Activated T-helper 1 cell treated with anti-CD3 and anti-CD28 coated beads, Interleukin-12 subunit alpha, Interleukin-12 subunit beta, Interleukin-2, Interleukin-4 antibody, amounts not matched to agents 30 ng/mL and 10 ng/mL and 1 ng/mL, durations not matched to agents 14 hours and 24 hours and 36 hours (primary cell): ENCODE results near the gene ETV5. TPM values are rescaled to one million over a fixed set of nuclear protein-coding genes. Genes with fewer than 3 reads are reported as not detected.

Source experiments
- DNase-seq: peaks from one replicate; pipeline ENCODE4 v3.0.0; 2021; ENCODE audit warnings: low spot score
- H3K27ac Mint-ChIP-seq: one replicate; pipeline ENCODE4 v1.8.0; 2021; ENCODE audit warnings: mild to moderate bottlenecking, mixed read lengths
- H3K27me3 Mint-ChIP-seq: one replicate; pipeline ENCODE4 v1.8.0; 2022; ENCODE audit warnings: mild to moderate bottlenecking, moderate library complexity, mixed read lengths; ENCODE audit not compliant: insufficient read depth
- H3K36me3 Mint-ChIP-seq: one replicate; pipeline ENCODE4 v1.8.0; 2021; ENCODE audit warnings: low read depth, mixed read lengths
- H3K4me1 Mint-ChIP-seq: one replicate; pipeline ENCODE4 v1.8.0; 2021; ENCODE audit warnings: low read depth, mixed read lengths
- H3K4me3 Mint-ChIP-seq: one replicate; pipeline ENCODE4 v1.8.0; 2021; ENCODE audit warnings: mild to moderate bottlenecking, moderate library complexity, mixed read lengths
- H3K9me3 Mint-ChIP-seq: one replicate; pipeline ENCODE4 v1.8.0; 2021; ENCODE audit warnings: mixed read lengths
- intact Hi-C: fragments of 100-400 bp; cut with micrococcal nuclease; formaldehyde crosslinking; loops from one replicate; pipeline ENCODE4 v1.15.1; 2024
- total RNA-seq: library from RNA; stranded (reverse); gene quantifications from 2 replicates; pipeline ENCODE4 v1.2.3, GENCODE V29; 2022

ETV5 gene
- total RNA-seq, 1 donor from 2014 or later: 3.3 TPM

DNA sequence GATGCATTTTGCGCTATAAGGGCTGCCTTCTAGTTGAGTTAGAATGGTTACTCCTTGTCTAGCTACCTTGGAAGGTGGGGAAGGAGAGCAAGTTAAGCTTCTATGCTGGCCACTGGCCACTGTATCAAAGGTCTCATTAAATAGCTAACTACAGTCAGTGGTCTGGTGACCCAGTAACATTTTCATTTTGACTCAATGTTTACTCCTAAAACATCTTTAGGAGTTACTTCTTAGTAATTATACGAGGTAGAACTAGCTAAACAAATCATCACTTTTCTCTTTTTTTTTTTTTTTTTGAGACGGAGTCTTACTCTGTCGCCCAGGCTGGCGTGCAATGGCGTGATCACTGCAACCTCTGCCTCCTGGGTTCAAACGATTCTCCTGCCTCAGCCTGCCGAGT is 26.7 kb downstream of the ETV5 start:
- DNase-seq: no peak
- Mint-ChIP-seq H3K27me3 (peaks cover 13% of the 10 kb centered on the region), H3K27ac (no peak overlapping the region)

GRCh38 chr3:186081678-186082077 is 27.2 kb downstream of the ETV5 start:
- DNase-seq: no peak
- H3K36me3 Mint-ChIP-seq: no peaks in the 10 kb centered on the region
- H3K4me1 Mint-ChIP-seq: no peaks in the 10 kb centered on the region
- H3K27ac Mint-ChIP-seq: no peak overlapping the region
- H3K4me3 Mint-ChIP-seq: no peak overlapping the region
- peaks cover 13% of the 10 kb centered on the region for H3K27me3 Mint-ChIP-seq
- intact Hi-C loops: no loop called here
- H3K9me3 Mint-ChIP-seq: no peaks in the 10 kb centered on the region

More for the DNA sequence above, 26.7 kb downstream of the ETV5 start:
- no peaks in the 10 kb centered on the region for H3K9me3 Mint-ChIP-seq
- H3K36me3 Mint-ChIP-seq: no peaks in the 10 kb centered on the region
- intact Hi-C loops: no loop called here
- no peaks in the 10 kb centered on the region for H3K4me1 Mint-ChIP-seq
- no peak overlapping the region for H3K4me3 Mint-ChIP-seq

DNA sequence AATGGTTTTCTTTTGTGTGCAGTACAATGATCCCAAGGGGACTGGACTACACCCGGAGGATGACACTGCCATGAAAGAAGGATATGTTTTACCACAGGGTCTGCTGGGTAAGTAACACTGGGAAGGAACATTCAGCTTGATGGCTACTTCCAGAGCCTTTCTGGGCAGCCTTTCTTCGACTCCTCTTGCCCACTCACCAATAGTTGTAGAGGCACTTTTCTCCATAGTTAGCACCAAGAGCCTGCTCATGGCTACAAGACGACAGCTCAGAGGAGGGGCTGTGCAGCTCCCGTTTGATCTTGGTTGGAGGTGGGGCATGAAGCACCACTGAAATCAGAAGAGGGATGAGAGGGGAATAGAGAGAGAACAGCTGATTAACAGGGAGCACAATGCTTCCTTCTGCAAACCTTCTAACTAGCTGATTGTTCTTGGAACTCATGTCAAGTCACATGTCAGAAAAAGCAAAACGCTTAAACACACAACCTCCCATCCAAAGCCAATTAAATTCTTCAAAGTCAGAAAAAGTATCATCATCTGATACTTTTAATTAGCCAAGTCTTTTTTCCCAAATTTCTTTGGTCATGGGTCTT is 27.9 kb downstream of the ETV5 start:
- H3K4me3 Mint-ChIP-seq: no peak overlapping the region
- intact Hi-C loops: no loop called here
- H3K36me3 Mint-ChIP-seq: no peaks in the 10 kb centered on the region
- DNase-seq: no peak
- H3K27ac Mint-ChIP-seq: no peak overlapping the region
- H3K27me3 Mint-ChIP-seq: peaks cover 9% of the 10 kb centered on the region
- no peaks in the 10 kb centered on the region for H3K4me1 Mint-ChIP-seq
- no peaks in the 10 kb centered on the region for H3K9me3 Mint-ChIP-seq

GRCh38 chr3:186079925-186080324 is 29.0 kb downstream of the ETV5 start:
- intact Hi-C loops: no loop called here
- H3K9me3 Mint-ChIP-seq: no peaks in the 10 kb centered on the region
- H3K27ac Mint-ChIP-seq: no peak overlapping the region
- no peaks in the 10 kb centered on the region for H3K4me1 Mint-ChIP-seq
- H3K36me3 Mint-ChIP-seq: no peaks in the 10 kb centered on the region
- no peak overlapping the region for H3K4me3 Mint-ChIP-seq
- peaks cover 13% of the 10 kb centered on the region for H3K27me3 Mint-ChIP-seq
- DNase-seq: no peak

DNA sequence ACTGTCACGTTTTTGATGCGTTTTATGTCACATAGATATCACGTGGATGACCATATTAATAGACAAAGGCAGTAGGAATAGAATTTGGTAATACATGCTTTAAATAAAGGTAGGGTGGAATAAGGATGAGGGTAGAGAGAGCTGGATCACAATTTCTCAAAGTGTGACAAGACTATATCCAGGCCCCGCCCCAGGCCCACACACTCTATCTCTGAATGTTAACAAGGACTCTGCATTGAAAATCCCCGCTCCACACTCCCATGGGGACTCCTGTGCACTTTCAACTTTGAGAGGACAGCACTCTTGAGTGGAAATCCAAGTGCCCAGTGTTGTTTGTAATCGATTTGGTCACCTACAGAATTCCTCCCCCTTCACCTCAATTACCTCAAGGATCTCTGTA is 31.4 kb downstream of the ETV5 start:
- Mint-ChIP-seq H3K36me3 (no peaks in the 10 kb centered on the region), H3K4me1 (no peaks in the 10 kb centered on the region), H3K9me3 (peaks cover 3% of the 10 kb centered on the region), H3K27me3 (peaks cover 14% of the 10 kb centered on the region), H3K27ac (no peak overlapping the region), H3K4me3 (no peak overlapping the region)
- intact Hi-C loops: no loop called here
- DNase-seq: no peak

DNA sequence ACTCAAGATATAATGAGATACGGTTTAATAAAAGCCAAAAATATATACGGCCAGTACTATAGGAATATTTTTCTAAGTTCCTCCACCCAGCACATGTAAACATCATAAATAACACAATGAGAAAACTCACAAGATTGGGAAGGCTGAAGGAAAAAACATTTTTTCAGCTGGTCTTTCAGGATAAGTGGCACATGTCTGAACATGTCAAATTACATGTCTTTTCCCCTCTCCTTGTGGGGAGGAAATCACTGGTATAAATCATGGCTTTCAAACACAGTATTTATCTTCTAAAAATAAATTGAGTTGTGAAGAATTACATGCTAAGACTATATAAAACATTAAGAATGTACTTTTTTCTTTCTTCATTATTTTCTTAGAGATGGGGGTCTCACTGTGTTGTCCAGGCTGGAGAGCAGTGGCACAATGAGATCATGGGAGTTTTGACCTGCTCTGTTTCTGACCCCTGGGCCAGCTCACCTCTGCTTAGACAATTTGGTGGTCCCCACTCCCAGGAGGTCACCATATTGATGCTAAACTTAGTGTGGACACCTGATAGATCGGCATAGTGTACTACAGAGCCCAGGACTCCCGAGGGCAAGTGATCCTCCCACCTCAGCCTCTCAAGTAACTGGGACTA is 32.8 kb downstream of the ETV5 start:
- DNase-seq: no peak
- Mint-ChIP-seq H3K4me3 (no peak overlapping the region), H3K36me3 (no peaks in the 10 kb centered on the region), H3K27me3 (peaks cover 16% of the 10 kb centered on the region), H3K9me3 (peaks cover 3% of the 10 kb centered on the region), H3K27ac (no peak overlapping the region), H3K4me1 (peaks cover 4% of the 10 kb centered on the region)
- intact Hi-C loops: no loop called here

DNA sequence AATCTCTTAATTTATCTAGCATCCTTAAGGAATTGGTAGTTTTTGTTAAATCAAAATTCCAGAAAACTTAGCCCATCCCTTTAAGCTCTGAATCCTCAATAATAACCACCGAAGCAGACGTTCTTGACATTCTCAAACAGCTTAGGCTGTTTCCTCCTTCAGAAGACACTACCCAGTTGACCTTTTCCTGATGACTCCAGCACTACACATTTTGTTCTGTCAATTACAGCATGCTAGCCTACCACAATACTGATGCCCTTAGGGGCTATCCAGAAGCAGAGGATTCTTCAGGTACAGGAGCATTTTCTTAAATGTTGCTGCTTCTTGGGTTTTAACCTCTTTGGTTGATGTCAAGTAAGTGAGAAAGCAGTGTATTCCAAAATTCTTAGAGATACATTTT is 33.4 kb downstream of the ETV5 start:
- no peak for DNase-seq
- Mint-ChIP-seq H3K36me3 (no peaks in the 10 kb centered on the region), H3K4me1 (peaks cover 10% of the 10 kb centered on the region), H3K27ac (no peak overlapping the region), H3K27me3 (peaks cover 15% of the 10 kb centered on the region), H3K9me3 (peaks cover 3% of the 10 kb centered on the region), H3K4me3 (no peak overlapping the region)
- intact Hi-C loops: no loop called here

DNA sequence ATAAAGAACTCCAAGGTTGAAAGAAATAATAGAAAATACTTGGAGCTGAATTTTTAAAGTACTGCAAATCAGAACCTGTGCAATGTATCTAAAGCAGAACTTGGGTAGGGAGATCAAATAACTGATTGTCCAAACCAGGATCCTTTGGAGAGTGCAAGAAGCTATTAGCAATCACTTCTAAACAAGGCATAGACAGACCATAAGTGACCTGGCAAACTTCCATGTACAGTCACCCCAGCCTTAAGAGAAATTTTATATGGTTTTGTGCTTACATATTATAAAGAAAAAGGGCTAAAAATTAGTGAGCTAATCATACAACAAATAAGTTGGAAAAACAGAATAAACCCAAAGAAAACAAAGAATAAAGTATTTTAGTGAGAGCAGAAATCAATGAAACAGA is 35.2 kb downstream of the ETV5 start:
- no peak overlapping the region for H3K27ac Mint-ChIP-seq
- H3K4me3 Mint-ChIP-seq: no peak overlapping the region
- peaks cover 3% of the 10 kb centered on the region for H3K9me3 Mint-ChIP-seq
- H3K4me1 Mint-ChIP-seq: peaks cover 15% of the 10 kb centered on the region
- intact Hi-C loops: no loop called here
- H3K27me3 Mint-ChIP-seq: peaks cover 13% of the 10 kb centered on the region
- DNase-seq: no peak
- H3K36me3 Mint-ChIP-seq: peaks cover 3% of the 10 kb centered on the region

DNA sequence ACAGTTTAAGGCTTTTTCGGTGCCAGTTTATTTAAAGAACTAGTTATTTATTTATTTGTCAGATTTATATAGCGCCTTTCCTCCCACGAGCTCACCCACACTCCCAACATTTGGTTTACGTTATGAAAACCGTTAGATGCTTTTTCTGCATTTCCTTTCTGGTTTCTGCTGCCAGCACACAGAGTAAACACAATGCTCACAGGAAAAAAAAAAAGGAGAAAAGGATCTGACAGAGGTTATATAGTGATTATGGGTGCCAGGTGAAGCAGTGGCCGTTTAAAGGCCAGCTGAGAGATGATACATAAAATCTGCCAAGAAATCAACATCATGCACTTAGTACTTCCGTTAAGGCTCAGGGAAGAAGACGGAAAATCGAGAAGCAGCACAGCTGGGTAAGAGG is 37.9 kb downstream of the ETV5 start:
- Mint-ChIP-seq H3K27ac (no peak overlapping the region), H3K4me1 (peaks cover 26% of the 10 kb centered on the region), H3K27me3 (peaks cover 13% of the 10 kb centered on the region), H3K36me3 (peaks cover 3% of the 10 kb centered on the region), H3K4me3 (no peak overlapping the region), H3K9me3 (peaks cover 3% of the 10 kb centered on the region)
- DNase-seq: no peak
- intact Hi-C loops: no loop called here

GRCh38 chr3:186070550-186070949 is 38.3 kb downstream of the ETV5 start:
- H3K27me3 Mint-ChIP-seq: peaks cover 10% of the 10 kb centered on the region
- peaks cover 3% of the 10 kb centered on the region for H3K9me3 Mint-ChIP-seq
- intact Hi-C loops: no loop called here
- H3K4me3 Mint-ChIP-seq: no peak overlapping the region
- peaks cover 26% of the 10 kb centered on the region for H3K4me1 Mint-ChIP-seq
- H3K27ac Mint-ChIP-seq: no peak overlapping the region
- H3K36me3 Mint-ChIP-seq: peaks cover 3% of the 10 kb centered on the region
- no peak for DNase-seq

DNA sequence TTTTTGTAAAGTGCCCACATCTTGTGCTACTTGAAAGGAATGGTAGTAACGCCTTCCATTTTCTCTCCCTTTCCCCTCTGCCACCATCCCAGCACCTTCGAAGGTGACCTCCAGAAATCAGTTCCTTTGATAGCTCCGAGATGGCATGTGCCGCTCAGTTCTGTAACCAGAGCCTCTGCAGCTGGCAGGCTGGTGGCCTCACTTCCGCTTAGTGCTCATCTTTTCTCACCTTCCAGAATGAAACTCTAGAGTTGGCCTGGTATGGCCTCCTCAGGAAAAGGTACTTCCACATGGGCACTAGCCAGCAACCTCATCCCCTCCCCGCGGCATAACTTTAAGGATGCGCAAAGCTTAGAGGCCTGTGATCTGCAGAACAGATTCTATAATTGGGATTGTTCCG is 38.8 kb downstream of the ETV5 start:
- intact Hi-C loops: no loop called here
- Mint-ChIP-seq H3K4me1 (peaks cover 26% of the 10 kb centered on the region), H3K9me3 (peaks cover 3% of the 10 kb centered on the region), H3K27me3 (peaks cover 11% of the 10 kb centered on the region), H3K4me3 (no peak overlapping the region), H3K27ac (no peak overlapping the region), H3K36me3 (peaks cover 3% of the 10 kb centered on the region)
- DNase-seq: no peak

DNA sequence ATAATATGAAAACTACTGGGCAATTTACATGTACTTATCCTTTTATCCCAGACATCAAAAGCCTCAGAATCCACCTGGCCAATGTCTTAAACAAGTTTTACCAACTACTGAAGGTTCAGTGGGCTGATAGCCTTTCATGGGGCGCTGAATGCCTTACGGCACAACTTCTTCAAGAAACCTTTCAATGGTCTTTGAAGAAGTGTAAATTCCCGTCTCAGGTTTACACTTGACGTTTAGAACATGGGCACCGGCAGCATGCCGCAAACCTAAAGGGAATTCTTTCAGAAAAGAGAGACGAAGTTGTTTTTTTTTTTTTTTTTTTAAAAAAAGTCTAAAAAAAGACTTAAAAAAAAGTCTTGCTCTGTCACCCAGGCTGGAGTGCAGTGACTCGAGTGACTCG is 39.7 kb downstream of the ETV5 start:
- intact Hi-C loops: loop anchor here (10.0 kb wide), 1 partner anchor 94 kb away; no protein-coding TSS in a partner anchor
- Mint-ChIP-seq H3K4me1 (peaks cover 26% of the 10 kb centered on the region), H3K27ac (no peak overlapping the region), H3K4me3 (no peak overlapping the region), H3K27me3 (peaks cover 18% of the 10 kb centered on the region), H3K9me3 (peaks cover 3% of the 10 kb centered on the region), H3K36me3 (peaks cover 3% of the 10 kb centered on the region)
- no peak for DNase-seq

DNA sequence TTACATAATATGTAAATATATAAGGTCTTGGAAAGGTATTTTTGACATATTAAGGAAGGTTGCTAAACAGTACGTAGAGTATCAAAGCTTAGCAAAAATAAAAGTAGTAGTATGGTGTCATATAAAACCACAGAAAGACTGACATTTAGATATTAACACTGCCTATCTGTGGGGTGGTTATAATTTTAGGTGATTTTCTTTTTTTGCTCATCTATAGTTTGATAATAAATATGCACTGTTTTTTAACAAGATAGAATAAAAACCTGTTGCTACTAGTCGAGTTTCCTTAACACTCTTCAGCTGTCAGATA is 40.7 kb downstream of the ETV5 start:
- H3K27ac Mint-ChIP-seq: no peak overlapping the region
- peaks cover 26% of the 10 kb centered on the region for H3K4me1 Mint-ChIP-seq
- peaks cover 28% of the 10 kb centered on the region for H3K27me3 Mint-ChIP-seq
- H3K36me3 Mint-ChIP-seq: peaks cover 3% of the 10 kb centered on the region
- intact Hi-C loops: loop anchor here (10.0 kb wide), 1 partner anchor 93 kb away; no protein-coding TSS in a partner anchor
- no peak for DNase-seq
- no peak overlapping the region for H3K4me3 Mint-ChIP-seq
- H3K9me3 Mint-ChIP-seq: no peaks in the 10 kb centered on the region
